Nucleus accumbens (tissue), 56 donors: ENCODE measurements around the gene FAM117A.
"Not testable (repeated sequence)": the region's sequence is repeated elsewhere in the genome, so short reads cannot be mapped to it uniquely, and the experiment has no call there.

Source experiments
- DNase-seq, 56 donors: peaks; one replicate each; lab custom pipeline; 2025; lab: John Stamatoyannopoulos, UW

The FAM117A gene

GRCh38 chr17:49691086-49691676 is 72.8 kb downstream of the FAM117A start:
- DNase-seq: no peak

GRCh38 chr17:49690256-49690655 is 73.7 kb downstream of the FAM117A start:
- DNase-seq: no peak

- DNase-seq: no peak
Measured at GRCh38 chr17:49688848-49689247, 75.1 kb downstream of the FAM117A start.

- no peak for DNase-seq
Measured at GRCh38 chr17:49687878-49688491, 75.9 kb downstream of the FAM117A start.

- DNase-seq: no peak
Measured at GRCh38 chr17:49681106-49681979, 82.6 kb downstream of the FAM117A start.

GRCh38 chr17:49680314-49680713 is 83.6 kb downstream of the FAM117A start:
- DNase-seq: peak in 2 of 56 donors; percentile 21 to 31

GRCh38 chr17:49677933-49678847 is 85.7 kb downstream of the FAM117A start, which contains the start of gene SPOP:
TSS of gene SPOP (minus strand) at chr17:49678097. CDS start at chr17:49622810, 55,287 bp downstream.
- DNase-seq: peak; percentile 90 to 100 (median 98)

- DNase-seq: peak; percentile 31 to 95 (median 87)
Measured at GRCh38 chr17:49677134-49677932, 86.6 kb downstream of the FAM117A start.

GRCh38 chr17:49676276-49676868 is 87.6 kb downstream of the FAM117A start:
- no peak for DNase-seq

GRCh38 chr17:49674507-49674906 is 89.4 kb downstream of the FAM117A start:
- no peak for DNase-seq

- not testable (repeated sequence) for DNase-seq
Measured at GRCh38 chr17:49673679-49674078, 90.3 kb downstream of the FAM117A start.

GRCh38 chr17:49670641-49671040 is 93.3 kb downstream of the FAM117A start:
- DNase-seq: no peak

- no peak for DNase-seq
Measured at GRCh38 chr17:49670002-49670401, 93.9 kb downstream of the FAM117A start.

- peak in 4 of 56 donors; percentile 10 to 39 (median 28) for DNase-seq
Measured at GRCh38 chr17:49667854-49668253, 96.1 kb downstream of the FAM117A start.

- DNase-seq: no peak
Measured at GRCh38 chr17:49664706-49665211, 99.2 kb downstream of the FAM117A start.
